A549 (cell line): Measurements from ENCODE around the gene FAM187B. TPM values are rescaled to one million over a fixed set of nuclear protein-coding genes. Genes with fewer than 3 reads are reported as not detected.

Experiments
- ATAC-seq, 2 experiments: fragments of 200-7000 bp in 1 of 2; fragments of >200 bp in 1 of 2; cut with Nextera tagmentation in 1 of 2; cut with Tn5 transposase in 1 of 2; 3 replicates each; pipeline versions ENCODE4 v1.8.0 to v1.9.1; 2018 to 2020; ENCODE audit warnings: mild to moderate bottlenecking in 1 of 2, moderate library complexity in 1 of 2
- CTCF ChIA-PET: fragments of 300-600 bp; sonication (Branson Sonifier 250); formaldehyde crosslinking; extraction: SDS; loops from one replicate; lab custom pipeline; 2021; ENCODE audit warnings: antibody characterized with exemption, inconsistent platforms; lab: Yijun Ruan, JAX
- POLR2A ChIA-PET: fragments of 350-600 bp; formaldehyde crosslinking; extraction: SDS; loops from one replicate; lab custom pipeline; 2021; ENCODE audit warnings: antibody characterized with exemption, inconsistent platforms; lab: Yijun Ruan, JAX
- DNase-seq, 2 experiments: peaks; one replicate each; pipeline versions ENCODE4 v3.0.0 to v3.0.0-alpha.2; 2011 to 2016; ENCODE audit warnings: low read depth in 1 of 2, low spot score in 1 of 2
- FAIRE-seq: peaks from 2 replicates; lab custom pipeline; 2011; peaks lifted over from hg19 to GRCh38; lab: Jason Lieb, UNC
- H3K27ac ChIP-seq, 2 experiments: fragments of >200 bp; sonication (Bioruptor Twin); formaldehyde crosslinking; 3 replicates each; pipeline ENCODE4 v1.5.1; 2016 to 2017
- H3K4me1 ChIP-seq: fragments of >200 bp; sonication (Bioruptor Twin); formaldehyde crosslinking; 3 replicates; pipeline ENCODE4 v1.6.1; 2016
- H3K4me2 ChIP-seq: fragments of >200 bp; sonication (Bioruptor Twin); formaldehyde crosslinking; 3 replicates; pipeline ENCODE4 v1.6.1; 2016
- H3K4me3 ChIP-seq: fragments of >200 bp; sonication (Bioruptor Twin); formaldehyde crosslinking; 3 replicates; pipeline ENCODE4 v1.5.1; 2016
- H3K9me3 ChIP-seq: fragments of >200 bp; sonication (Bioruptor Twin); formaldehyde crosslinking; 3 replicates; pipeline ENCODE4 v1.6.1; 2016
- CBX8 ChIP-seq: fragments of 200-600 bp; sonication (generic); IDR thresholded peaks from 2 replicates; pipeline ENCODE4 v1.6.1; 2016
- EHMT2 ChIP-seq: fragments of 200-600 bp; sonication (generic); IDR thresholded peaks from 2 replicates; pipeline ENCODE4 v1.6.1; 2016; ENCODE audit warnings: antibody characterized with exemption, low read depth, mild to moderate bottlenecking, moderate library complexity
- EP300 ChIP-seq, 2 experiments: fragments of >200 bp; sonication (Bioruptor Twin); formaldehyde crosslinking; IDR thresholded peaks; 2 replicates in 1 of 2; 3 replicates in 1 of 2; pipeline ENCODE4 v1.6.1; 2016 to 2017
- ESRRA ChIP-seq: fragments of 150-350 bp; IDR thresholded peaks from 2 replicates; pipeline ENCODE4 v1.6.1; 2014; ENCODE audit warnings: mild to moderate bottlenecking, low read length, borderline replicate concordance
- FOXS1 ChIP-seq: fragments of 250-450 bp; sonication (Bioruptor Pico); IDR thresholded peaks from 2 replicates; pipeline ENCODE4 v1.5.0; 2020; ENCODE audit warnings: mild to moderate bottlenecking, moderate library complexity
- GATA3 ChIP-seq: IDR thresholded peaks from 2 replicates; pipeline ENCODE4 v1.6.1; 2012; ENCODE audit warnings: borderline replicate concordance
- HOXB13 ChIP-seq: fragments of 250-450 bp; sonication (Bioruptor Pico); IDR thresholded peaks from 2 replicates; pipeline ENCODE4 v1.5.0; 2020; ENCODE audit warnings: low read depth, mild to moderate bottlenecking, moderate library complexity
- HOXB5 ChIP-seq: fragments of 250-450 bp; sonication (Bioruptor Pico); IDR thresholded peaks from 2 replicates; pipeline ENCODE4 v1.5.0; 2020; ENCODE audit warnings: mild to moderate bottlenecking, moderate library complexity
- KDM1A ChIP-seq: fragments of 200-600 bp; sonication (generic); IDR thresholded peaks from 2 replicates; pipeline ENCODE4 v1.6.1; 2016; ENCODE audit warnings: low read depth, mild to moderate bottlenecking
- KDM5A ChIP-seq: fragments of 200-600 bp; sonication (generic); IDR thresholded peaks from 2 replicates; pipeline ENCODE4 v1.6.1; 2016; ENCODE audit warnings: antibody characterized with exemption, mild to moderate bottlenecking
- MAZ ChIP-seq: fragments of 150-350 bp; IDR thresholded peaks from 2 replicates; pipeline ENCODE4 v1.6.1; 2014; ENCODE audit warnings: antibody characterized with exemption, low read depth, low read length, borderline replicate concordance
- POLR2AphosphoS2 ChIP-seq: conservative IDR thresholded peaks from 2 replicates; pipeline ENCODE4 v1.6.1; 2012; ENCODE audit warnings: low read length, improper control_type of control experiment, inconsistent platforms
- RARB ChIP-seq: fragments of 250-450 bp; sonication (Bioruptor Pico); IDR thresholded peaks from 2 replicates; pipeline ENCODE4 v1.8.0; 2021; ENCODE audit warnings: mild to moderate bottlenecking, moderate library complexity
- ZFP36 ChIP-seq: fragments of 450-650 bp; IDR thresholded peaks from 2 replicates; pipeline ENCODE4 v1.6.1; 2014; ENCODE audit warnings: borderline replicate concordance; ENCODE audit not compliant: partially characterized antibody
- WGBS: methylation state at CpG from one replicate; pipeline ENCODE4 v1.1.6; 2017; ENCODE audit errors: missing lambda C conversion rate; 5-methylcytosine and 5-hydroxymethylcytosine counted together
- polyA plus RNA-seq, 4 experiments: library from polyadenylated mRNA; depleted of rRNA in 3 of 4; stranded (reverse); fragments of >200 nt; fragmentation: RNase III in 1 of 4; extraction: RNeasy Plus Mini Kit Qiagen cat#74134 plus additional on column Dnase treatment in 1 of 4; gene quantifications; 2 replicates in 3 of 4; 3 replicates in 1 of 4; pipeline ENCODE4 v1.2.3, GENCODE V29; 2011 to 2017
- TF ChIP-seq, protein P1 (sequence below): IDR thresholded peaks from 2 replicates; pipeline ENCODE4 v1.6.1; 2012
- TF ChIP-seq, protein P2 (sequence below): fragments of >200 bp; sonication (Bioruptor Twin); formaldehyde crosslinking; IDR thresholded peaks from 3 replicates; pipeline ENCODE4 v1.5.1; 2016
- TF ChIP-seq, protein P3 (sequence below): fragments of >200 bp; sonication (Bioruptor Twin); formaldehyde crosslinking; IDR thresholded peaks from 3 replicates; pipeline ENCODE4 v1.6.1; 2016
- TF ChIP-seq, protein P4 (sequence below): fragments of 450-650 bp; IDR thresholded peaks from 2 replicates; pipeline ENCODE4 v1.6.1; 2014; ENCODE audit warnings: antibody characterized with exemption
- TF ChIP-seq, protein P5 (sequence below): IDR thresholded peaks from 2 replicates; pipeline ENCODE4 v1.6.1; 2012; ENCODE audit warnings: low read depth, borderline replicate concordance
- TF ChIP-seq, protein P6 (sequence below): fragments of 200-600 bp; sonication (generic); IDR thresholded peaks from 2 replicates; pipeline ENCODE4 v1.6.1; 2016; ENCODE audit warnings: antibody characterized with exemption, mild to moderate bottlenecking, moderate library complexity
- TF ChIP-seq, protein P7 (sequence below): fragments of 150-350 bp; IDR thresholded peaks from 2 replicates; pipeline ENCODE4 v1.6.1; 2014; ENCODE audit warnings: low read depth, mild to moderate bottlenecking, low read length

Gene FAM187B
- polyA plus RNA-seq, 2 of the 4 experiments (the other 2 are of a cell fraction), result not detected

DNA sequence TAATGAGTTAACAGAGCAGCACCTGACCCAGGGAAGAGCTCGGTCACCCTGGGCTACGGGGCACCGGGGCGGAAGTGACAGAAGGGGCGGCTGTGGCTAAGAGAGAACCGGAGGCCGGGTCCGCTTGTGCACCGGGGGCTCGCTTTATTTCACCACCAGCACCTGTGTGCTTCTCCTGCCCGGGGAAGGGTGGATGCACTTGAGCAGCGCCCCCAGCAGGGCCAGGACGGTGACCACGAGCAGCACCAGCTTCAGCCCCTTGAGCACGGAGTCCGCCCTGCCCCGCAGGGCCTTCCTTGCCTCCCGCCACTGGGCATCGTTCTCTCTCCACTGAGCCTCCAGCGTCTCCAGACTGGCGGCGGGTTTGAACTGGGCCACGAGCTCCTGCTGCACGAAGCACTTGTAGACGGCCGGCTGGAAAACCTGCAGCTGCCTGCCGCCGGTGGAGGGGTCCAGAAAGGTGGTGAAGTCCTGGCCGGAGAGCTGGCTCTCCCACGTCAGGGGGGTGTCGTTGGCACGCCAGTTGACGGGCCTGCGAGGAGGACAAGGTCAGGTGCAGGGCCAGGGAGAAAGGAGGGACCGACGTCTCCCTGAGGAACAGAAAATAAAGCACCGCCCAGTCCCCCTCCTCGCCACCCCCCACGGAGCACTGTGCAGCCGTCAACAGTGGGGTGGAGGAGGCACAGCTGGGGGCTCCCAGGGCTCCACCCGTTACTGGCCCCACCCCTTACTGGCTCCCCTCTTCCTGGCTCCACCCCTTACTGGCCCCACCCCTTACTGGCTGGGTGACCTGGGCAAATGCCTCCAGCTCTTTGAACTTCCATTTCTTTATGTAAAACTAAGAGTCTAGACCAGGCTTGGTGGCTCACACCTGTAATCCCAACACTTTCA lies 3.6 kb downstream of the FAM187B start (continued):
- TF ChIP-seq, protein P1, sequence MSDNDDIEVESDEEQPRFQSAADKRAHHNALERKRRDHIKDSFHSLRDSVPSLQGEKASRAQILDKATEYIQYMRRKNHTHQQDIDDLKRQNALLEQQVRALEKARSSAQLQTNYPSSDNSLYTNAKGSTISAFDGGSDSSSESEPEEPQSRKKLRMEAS, result no peak
- TF ChIP-seq, protein P2, sequence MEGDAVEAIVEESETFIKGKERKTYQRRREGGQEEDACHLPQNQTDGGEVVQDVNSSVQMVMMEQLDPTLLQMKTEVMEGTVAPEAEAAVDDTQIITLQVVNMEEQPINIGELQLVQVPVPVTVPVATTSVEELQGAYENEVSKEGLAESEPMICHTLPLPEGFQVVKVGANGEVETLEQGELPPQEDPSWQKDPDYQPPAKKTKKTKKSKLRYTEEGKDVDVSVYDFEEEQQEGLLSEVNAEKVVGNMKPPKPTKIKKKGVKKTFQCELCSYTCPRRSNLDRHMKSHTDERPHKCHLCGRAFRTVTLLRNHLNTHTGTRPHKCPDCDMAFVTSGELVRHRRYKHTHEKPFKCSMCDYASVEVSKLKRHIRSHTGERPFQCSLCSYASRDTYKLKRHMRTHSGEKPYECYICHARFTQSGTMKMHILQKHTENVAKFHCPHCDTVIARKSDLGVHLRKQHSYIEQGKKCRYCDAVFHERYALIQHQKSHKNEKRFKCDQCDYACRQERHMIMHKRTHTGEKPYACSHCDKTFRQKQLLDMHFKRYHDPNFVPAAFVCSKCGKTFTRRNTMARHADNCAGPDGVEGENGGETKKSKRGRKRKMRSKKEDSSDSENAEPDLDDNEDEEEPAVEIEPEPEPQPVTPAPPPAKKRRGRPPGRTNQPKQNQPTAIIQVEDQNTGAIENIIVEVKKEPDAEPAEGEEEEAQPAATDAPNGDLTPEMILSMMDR, result no peak
- TF ChIP-seq POLR2AphosphoS2 (no peak), MAZ (no peak)

DNA sequence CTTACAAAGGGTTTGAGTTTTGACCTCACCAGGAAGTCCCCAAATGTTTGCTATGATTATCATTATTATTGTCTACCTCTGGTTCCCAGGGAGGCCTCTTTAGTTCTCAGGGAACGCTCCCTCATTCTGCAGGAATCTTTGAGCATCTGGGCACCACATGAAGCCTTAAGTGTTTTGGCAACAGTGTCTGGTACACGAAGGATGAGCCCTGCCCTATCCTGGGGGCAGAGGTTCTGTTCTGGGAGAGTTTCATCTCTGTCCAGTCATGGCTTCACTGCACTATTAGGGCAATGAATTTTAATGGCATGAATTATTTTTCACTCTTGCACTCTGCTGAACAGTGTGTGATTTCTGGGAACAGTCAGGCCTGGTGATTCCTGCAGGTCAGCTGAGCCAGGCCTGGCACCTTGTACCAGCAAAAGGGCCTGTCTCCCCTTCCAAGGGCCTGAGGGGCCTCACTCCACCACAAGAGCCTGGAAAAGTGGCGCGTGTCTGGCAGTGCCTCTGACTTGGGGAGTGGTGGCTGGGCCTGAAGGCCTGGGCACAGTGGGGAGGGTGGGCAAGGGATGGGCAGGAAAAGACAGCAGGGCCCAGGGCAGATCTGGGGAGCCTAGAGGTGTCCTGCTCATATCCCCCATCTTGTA lies 4.6 kb downstream of the FAM187B start:
- Histone ChIP-seq H3K4me3 (no peak overlapping the region), H3K9me3 (peaks cover 22% of the 10 kb centered on the region; the same call in 2 of the 3 replicates), H3K4me2 (no peak overlapping the region), H3K4me1 (no peaks in the 10 kb centered on the region), H3K27ac (no peak overlapping the region)
- POLR2A ChIA-PET, result no interaction called here
- TF ChIP-seq EP300 (IDR thresholded peaks at IDR 0.05), result no peak
- TF ChIP-seq MAZ, result no peak
- no peak for TF ChIP-seq HOXB13 (CRISPR knock-in tag)
- TF ChIP-seq, protein P3, sequence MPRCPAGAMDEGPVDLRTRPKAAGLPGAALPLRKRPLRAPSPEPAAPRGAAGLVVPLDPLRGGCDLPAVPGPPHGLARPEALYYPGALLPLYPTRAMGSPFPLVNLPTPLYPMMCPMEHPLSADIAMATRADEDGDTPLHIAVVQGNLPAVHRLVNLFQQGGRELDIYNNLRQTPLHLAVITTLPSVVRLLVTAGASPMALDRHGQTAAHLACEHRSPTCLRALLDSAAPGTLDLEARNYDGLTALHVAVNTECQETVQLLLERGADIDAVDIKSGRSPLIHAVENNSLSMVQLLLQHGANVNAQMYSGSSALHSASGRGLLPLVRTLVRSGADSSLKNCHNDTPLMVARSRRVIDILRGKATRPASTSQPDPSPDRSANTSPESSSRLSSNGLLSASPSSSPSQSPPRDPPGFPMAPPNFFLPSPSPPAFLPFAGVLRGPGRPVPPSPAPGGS, result no peak
- TF ChIP-seq HOXB5, result no peak
- TF ChIP-seq, protein P4, sequence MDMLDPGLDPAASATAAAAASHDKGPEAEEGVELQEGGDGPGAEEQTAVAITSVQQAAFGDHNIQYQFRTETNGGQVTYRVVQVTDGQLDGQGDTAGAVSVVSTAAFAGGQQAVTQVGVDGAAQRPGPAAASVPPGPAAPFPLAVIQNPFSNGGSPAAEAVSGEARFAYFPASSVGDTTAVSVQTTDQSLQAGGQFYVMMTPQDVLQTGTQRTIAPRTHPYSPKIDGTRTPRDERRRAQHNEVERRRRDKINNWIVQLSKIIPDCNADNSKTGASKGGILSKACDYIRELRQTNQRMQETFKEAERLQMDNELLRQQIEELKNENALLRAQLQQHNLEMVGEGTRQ, result no peak
- TF ChIP-seq, protein P5, sequence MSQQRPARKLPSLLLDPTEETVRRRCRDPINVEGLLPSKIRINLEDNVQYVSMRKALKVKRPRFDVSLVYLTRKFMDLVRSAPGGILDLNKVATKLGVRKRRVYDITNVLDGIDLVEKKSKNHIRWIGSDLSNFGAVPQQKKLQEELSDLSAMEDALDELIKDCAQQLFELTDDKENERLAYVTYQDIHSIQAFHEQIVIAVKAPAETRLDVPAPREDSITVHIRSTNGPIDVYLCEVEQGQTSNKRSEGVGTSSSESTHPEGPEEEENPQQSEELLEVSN, result no peak
- TF ChIP-seq KDM5A, result no peak
- TF ChIP-seq CBX8, result no peak
- no peak for TF ChIP-seq GATA3
- TF ChIP-seq, protein P6, sequence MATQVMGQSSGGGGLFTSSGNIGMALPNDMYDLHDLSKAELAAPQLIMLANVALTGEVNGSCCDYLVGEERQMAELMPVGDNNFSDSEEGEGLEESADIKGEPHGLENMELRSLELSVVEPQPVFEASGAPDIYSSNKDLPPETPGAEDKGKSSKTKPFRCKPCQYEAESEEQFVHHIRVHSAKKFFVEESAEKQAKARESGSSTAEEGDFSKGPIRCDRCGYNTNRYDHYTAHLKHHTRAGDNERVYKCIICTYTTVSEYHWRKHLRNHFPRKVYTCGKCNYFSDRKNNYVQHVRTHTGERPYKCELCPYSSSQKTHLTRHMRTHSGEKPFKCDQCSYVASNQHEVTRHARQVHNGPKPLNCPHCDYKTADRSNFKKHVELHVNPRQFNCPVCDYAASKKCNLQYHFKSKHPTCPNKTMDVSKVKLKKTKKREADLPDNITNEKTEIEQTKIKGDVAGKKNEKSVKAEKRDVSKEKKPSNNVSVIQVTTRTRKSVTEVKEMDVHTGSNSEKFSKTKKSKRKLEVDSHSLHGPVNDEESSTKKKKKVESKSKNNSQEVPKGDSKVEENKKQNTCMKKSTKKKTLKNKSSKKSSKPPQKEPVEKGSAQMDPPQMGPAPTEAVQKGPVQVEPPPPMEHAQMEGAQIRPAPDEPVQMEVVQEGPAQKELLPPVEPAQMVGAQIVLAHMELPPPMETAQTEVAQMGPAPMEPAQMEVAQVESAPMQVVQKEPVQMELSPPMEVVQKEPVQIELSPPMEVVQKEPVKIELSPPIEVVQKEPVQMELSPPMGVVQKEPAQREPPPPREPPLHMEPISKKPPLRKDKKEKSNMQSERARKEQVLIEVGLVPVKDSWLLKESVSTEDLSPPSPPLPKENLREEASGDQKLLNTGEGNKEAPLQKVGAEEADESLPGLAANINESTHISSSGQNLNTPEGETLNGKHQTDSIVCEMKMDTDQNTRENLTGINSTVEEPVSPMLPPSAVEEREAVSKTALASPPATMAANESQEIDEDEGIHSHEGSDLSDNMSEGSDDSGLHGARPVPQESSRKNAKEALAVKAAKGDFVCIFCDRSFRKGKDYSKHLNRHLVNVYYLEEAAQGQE, result no peak
- no peak for TF ChIP-seq KDM1A
- TF ChIP-seq EHMT2, result no peak
- no peak for TF ChIP-seq RARB
- TF ChIP-seq ESRRA, result no peak
- no peak for TF ChIP-seq POLR2AphosphoS2
- no peak for TF ChIP-seq FOXS1 (CRISPR knock-in tag)
- no peak for TF ChIP-seq ZFP36
- TF ChIP-seq, protein P7, sequence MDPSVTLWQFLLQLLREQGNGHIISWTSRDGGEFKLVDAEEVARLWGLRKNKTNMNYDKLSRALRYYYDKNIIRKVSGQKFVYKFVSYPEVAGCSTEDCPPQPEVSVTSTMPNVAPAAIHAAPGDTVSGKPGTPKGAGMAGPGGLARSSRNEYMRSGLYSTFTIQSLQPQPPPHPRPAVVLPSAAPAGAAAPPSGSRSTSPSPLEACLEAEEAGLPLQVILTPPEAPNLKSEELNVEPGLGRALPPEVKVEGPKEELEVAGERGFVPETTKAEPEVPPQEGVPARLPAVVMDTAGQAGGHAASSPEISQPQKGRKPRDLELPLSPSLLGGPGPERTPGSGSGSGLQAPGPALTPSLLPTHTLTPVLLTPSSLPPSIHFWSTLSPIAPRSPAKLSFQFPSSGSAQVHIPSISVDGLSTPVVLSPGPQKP, result no peak
- TF ChIP-seq, all 56 proteins: peak for 0
- ATAC-seq, result no peak
- DNase-seq, result no peak
- FAIRE-seq, result no peak
- WGBS, result 63% methylated on average over 4 of the region's 4 CpGs
- CTCF ChIA-PET, result interaction anchor here (1.4 to 1.7 kb wide), 2 partner anchors 9 to 157 kb away, joined by 6 to 7 read pairs; no protein-coding TSS in a partner anchor
